Activated naive CD4-positive, alpha-beta T cell treated with anti-CD3 and anti-CD28 coated beads, Interleukin-2, amount 50 U/mL, for 16 hours (primary cell): ENCODE measurements around the gene EDDM3A.
"Not testable (repeated sequence)": the region's sequence is repeated elsewhere in the genome, so short reads cannot be mapped to it uniquely, and the experiment has no call there.

ENCODE experiments used
- DNase-seq: peaks from one replicate; pipeline ENCODE4 v3.0.0-alpha.2; 2020

The EDDM3A gene, protein sequence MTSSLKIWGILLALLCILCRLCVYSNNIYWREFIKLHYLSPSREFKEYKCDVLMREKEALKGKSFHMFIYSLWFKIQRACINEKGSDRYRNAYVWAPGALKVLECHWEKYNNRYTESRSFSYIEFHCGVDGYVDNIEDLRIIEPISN

DNA sequence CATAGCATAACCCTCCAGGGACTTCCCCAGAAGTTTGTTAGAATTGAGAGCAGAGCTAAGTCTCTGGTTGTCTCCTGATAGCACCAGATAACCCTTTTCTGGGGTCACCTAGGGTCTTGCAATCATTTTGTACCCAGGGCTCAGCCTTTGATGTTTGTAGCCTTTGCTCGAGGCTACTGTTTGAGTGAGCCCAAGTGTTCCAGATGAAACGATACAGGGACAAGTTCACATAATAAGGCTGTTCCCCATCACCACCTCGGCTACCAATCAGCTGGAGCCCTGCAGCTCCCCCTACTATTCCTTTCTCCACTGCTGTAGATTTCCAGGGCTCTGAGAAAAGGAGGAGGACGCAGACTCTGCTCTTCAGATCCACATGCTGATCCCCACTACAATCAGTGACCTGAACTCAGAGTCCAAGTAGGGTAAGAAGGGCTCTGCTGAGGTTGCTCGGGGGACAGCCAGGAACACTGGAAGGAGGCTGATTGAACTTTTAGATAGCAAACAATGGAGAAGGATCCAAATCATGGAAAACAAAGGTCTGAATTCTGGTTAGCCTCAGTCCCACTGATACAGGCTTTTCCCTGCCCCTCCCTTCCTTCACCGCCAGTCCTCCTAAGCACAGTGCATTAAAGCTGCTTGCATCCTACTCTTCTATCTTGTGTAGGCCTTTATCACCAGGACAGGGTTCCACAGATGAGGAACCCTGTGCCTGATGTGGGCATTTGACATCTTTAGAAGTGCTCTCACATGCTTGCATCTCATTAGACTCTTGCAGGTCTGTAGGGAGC lies at the start of gene EDDM3A:
EDDM3A (plus strand) TSS at position 317 of the 788 bp plus-strand sequence. CDS start 1,694 bp downstream, outside the sequence.
- no peak for DNase-seq

DNA sequence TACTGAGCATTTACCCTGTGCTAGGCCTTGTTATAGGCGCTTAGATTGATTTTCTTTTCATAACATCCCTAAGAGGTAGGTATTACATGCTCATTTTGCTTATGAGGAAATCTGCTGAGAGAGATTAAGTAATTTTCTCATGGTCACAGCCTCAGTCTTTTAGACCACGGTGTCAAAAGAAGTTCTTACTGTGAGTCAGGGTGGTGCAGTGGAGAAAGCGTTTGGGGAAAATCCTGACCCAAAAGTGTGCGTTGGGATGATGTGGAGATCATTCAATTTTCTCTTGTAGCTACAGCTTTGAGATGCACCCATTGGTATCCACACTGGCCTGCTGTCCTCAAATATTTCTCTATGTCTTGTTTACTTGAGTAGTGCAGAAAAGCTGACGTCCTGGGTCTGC lies 48.9 kb upstream of the EDDM3A start:
- no peak for DNase-seq

DNA sequence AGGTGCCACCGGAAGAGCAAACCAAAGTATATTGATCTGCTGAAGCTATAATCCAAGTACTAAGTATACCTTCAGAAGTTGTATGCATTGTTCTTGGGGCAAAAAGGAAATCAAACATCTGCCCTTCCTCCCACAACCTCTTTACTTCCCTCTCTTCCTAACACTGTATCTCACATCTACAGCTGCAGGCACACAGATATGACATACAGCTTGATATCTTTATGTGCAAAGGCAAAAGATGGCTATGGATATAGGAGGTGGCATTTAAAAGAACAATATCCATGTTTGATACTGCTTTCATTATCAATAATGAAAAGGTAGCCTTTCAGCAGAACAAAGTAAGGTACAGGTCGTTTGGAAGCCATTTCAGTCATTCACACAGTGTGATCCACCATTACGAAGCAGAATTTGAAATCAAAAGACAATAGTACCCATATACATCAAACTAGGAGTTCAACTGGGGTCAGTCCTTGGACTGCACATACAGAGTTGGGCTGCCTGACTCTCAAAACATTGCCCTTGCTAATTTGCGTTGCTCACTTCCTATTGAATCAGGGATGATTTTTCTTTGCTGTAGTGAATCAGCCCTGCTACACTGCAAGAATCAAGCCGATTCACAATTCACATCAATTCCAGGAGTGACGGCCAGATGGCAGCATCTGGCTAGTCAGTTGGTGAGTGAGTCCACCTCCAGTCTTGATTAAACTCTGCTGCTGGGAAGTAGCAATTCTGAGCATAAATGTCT lies 48.2 kb upstream of the EDDM3A start:
- peak; percentile 60 for DNase-seq

DNA sequence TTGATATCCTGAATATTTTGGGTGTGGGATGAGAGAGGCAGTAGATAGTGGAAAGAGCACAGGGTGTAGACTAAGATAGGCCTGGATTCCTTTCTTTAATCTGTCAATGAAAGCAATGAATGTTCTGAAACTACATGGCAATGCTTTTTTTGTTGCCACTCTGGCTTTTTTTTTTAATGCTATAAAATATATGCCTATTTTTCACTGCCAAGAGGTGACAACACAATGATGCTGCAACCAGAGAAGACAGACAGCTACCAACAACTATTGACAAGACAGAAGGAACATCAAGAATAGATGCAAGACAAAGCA lies 47.7 kb upstream of the EDDM3A start:
- no peak for DNase-seq

DNA sequence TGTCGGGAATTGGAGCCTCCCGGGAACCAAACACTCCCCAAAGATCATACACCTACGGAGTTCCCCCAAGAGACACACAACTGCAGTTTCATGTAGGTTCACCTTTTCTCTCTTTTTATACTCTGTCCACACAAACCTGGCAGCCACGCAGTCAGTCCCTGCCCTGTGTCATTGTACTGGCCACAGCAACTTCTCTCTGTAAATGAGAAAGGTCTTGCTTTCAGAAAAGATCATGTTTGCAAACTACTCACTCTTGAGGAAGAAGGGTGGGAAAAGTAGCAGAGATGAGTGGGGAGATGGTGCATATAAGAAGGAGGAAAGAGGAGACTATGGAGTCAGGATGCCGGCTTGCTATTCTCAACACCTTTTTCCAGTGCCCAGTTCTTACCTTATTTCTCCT lies 46.8 kb upstream of the EDDM3A start:
- no peak for DNase-seq

DNA sequence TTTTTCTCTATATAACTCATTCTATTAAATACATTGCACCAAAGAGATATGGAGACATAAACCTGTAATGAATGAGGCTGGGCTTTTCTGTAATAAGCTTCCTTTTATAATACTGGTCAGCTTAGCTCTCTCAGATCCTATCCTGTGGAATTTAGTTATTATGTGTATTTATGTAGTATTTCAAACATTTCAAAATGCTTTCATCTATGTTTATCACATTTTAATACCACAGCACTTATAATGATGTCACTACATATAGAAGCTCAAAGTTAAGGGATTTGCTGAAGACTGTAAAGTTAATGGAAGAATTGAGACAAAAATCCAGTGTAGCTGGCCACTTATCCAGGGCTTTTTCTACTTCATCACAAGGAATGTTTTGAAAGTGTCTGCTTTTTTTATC lies 45.8 kb upstream of the EDDM3A start:
- no peak for DNase-seq

DNA sequence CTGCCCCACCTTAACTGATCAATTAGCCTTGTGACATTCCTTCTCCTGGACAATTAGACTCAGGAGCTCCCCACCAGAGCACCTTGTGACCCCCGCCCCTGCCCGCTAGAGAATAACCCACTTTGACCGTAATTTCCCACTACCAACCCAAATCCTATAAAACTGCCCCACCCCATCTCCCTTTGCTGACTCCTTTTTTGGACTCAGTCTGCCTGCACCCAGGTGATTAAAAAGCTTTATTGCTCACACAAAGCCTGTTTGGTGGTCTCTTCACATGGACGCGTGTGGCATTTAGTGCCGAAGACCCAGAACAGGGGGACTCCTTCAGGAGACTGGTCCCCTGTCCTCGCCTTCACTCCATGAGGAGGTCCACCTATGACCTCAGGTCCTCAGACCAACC lies 44.7 kb upstream of the EDDM3A start:
- not testable (repeated sequence) for DNase-seq

DNA sequence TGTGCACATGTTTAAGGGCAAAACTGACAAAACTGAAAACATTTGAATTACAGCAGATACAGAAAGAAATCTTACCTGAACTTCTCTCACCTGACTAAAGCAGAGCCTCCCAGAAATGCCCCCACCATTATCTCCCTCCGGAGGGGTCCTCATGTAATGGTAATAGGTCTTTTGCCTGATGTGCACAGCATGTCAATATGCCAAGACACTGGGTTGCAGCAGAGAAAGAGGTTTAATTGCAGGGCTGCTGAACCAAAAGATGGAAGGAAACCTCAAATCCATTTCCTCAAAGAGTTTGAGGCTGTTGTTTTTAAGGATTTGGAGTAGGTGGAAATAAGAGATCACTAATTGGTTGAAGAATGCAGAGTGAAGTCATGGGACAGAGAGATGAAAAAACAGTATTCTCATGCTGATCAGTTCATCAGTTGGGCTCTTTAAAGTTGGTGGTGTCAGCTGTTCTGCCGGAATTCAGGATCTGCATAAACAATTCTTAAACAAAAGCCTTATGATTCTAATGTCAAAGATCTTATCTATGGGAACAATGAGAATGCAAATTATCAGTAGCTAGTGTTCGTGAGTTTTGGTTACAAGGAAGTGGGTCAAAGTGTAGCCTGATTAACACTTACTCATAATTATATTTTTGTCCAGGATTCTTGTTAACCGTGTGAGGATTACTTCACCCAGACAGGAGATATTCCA lies 38.9 kb upstream of the EDDM3A start:
- no peak for DNase-seq

DNA sequence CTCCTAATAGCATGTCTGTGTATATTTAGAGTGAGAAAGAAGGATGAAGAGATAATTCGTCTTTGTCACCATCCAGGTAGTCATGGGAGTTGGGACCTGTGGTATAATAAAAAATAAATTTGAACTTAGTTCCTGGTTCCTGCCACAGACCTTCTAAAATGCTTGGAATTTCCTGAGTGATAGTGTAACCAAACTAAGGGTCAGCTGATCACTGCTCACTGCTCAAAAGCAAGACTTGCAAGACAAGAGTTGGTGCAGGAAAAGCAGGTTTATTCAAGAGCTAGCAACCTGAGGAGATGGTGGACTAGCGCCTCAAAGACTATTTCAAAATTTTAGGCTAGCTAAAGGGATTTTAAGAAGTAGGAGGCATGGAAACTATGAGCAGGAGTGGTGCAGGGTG lies 38.1 kb upstream of the EDDM3A start:
- DNase-seq: no peak

DNA sequence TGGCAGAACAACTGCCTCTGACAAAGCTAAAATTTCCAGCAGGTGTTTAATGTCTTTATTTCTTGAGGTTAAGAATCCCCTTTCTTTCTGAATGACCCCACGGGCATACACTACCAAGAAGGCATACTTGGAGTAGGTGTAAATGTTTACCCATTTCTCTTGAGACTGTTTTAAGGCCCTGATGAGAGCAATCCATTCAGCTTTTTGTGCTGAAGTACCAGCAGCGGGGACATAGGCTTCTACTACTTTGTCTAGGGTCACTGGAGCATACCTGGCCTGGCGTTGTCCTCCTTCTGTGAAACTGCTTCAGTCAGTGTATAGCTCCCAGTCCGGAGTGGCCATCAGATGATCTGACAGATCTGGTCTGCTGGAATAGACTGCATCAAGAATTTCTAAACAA lies 34.4 kb upstream of the EDDM3A start:
- no peak for DNase-seq

DNA sequence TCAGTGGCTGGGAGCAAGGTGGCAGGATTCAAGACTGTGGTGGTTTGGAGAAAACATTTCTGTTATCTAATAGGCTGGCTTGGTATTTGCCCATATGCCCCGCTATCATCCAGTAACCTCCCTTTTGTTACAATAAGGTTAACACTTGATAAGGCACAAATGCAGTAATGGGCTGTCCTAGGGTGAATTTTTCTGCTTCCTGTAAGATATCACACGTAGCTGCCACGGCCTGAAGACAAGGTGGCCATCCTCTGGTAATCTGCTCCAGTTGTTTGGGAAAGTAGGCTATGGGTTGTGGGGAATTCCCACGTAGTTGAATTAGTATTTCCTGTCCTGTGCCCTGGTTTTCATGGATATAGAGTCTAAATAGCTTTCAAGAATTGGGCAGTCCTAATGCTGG lies 34.0 kb upstream of the EDDM3A start:
- no peak for DNase-seq

DNA sequence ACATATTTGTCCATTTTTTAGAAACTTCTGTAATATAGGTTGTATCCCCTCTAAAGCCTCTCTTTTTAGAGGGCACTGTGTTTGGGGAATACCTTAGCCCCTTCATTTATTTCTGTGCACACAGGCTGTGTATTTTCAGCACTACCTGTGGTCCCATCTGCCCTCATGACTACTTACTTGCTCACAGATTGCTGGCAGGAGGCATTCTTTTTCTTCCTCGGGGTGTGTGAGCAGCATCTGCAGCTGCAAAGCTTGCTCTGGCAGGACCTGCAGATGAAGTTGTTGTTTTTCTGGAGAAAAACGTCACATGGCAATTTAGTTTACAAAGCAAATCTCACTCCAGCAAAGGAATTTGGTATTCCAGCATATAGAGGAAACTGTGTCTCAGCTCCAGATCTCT lies 32.8 kb upstream of the EDDM3A start:
- no peak for DNase-seq

DNA sequence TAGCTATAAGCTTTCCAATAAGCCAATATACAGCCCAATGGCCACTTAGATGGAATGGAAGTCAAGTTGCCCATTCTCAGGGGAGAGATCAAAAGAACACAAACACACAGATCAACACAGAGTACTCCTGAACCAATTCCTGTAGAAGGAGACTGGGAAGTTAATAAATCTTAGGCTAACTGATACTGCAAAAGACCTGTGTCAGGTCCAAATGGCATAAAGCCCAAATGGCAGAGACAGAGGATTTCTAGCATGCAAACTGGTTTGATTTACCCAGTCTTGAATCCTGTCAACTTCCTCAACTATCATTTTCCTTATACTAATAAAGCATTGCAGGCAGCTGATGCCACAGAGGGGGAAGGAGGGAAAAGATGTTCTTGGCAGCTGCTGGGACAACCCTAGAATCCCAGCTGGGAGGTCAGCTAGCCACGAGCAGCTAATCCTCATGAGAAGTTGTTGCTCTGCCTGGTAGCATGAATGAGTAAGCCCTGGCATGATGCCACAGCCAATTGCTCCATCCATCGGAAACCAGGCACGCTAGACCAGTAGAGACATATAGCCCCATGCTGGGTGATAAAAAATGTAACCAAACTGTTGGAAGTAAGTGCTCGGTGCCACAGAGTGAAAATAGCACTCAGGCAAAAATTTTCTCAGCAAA lies 31.0 kb upstream of the EDDM3A start:
- no peak for DNase-seq

DNA sequence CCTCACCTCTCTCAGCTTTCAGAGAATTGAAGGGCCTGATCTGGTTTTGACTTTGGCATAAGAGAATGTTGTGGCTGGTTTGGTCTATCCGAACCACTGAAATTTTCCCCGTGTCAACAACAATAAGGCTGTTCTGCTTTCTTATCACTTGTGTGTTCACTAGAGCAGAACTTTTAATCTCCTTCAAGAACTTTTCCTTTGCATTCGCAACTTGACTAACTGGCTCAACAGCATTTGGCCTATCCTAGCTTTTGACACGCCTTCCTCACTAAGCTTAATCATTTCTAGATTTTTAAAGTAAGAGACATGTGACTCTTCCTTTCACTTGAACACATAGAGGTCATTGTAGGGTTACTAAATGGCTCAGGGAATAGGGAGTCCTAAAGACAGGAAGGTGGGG lies 25.9 kb upstream of the EDDM3A start:
- no peak for DNase-seq

DNA sequence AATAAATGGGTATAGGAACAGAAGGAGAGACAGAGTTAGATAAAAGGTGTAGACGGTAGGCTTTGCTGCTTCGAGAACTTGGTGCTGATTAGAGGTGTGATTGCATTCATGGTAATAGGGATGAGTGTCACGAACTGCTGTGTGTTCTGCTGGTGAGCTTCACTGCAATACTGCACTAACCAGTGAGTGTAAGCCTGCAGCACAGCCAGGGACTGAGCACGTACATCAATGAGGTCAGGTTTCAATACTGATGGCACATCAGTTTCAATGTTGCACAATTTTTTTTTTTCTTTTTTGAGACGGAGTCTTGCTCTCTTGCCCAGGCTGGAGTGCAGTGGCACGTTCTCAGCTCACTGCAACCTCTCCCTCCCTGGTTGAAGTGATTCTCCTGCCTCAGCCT lies 24.9 kb upstream of the EDDM3A start:
- DNase-seq: no peak

DNA sequence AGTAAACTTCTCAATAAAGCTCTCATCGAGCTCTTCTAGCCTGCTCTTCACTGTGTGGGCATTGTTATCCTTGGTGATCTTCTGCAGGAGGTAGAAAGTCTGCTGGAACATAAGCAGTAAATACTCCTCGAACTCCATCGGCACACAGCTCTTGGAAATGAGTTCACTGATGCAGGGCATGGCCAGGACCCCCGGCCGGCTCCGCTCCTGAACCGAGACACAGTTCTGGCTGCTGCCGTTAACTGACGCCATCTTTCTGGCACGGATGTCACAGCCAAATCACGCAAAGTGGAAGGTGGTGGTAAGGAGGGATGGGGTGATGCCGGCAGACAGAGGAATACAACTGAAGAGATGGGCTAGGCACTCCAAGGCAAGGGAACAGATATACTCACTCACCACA lies 23.7 kb upstream of the EDDM3A start:
- DNase-seq: no peak

DNA sequence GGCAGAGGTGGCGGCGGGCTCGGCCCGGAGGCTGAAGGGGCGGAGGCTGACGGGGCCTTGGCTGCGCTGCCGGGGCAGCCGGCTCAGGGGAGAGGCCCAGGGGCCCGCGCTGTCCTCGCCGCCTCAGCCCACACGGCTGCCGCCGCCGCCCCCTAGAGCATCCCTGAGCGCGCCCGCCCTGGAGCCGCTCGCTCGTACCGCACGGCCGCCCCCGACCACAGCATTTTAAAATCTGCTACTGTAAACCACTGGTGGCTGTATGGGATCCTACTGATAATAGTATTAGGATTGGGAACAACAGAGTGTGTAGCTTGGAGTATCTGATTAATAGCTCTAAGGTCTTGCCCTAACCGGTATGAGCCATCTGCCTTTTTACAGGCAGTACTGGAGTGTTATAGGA lies 22.2 kb upstream of the EDDM3A start:
- DNase-seq: no peak

DNA sequence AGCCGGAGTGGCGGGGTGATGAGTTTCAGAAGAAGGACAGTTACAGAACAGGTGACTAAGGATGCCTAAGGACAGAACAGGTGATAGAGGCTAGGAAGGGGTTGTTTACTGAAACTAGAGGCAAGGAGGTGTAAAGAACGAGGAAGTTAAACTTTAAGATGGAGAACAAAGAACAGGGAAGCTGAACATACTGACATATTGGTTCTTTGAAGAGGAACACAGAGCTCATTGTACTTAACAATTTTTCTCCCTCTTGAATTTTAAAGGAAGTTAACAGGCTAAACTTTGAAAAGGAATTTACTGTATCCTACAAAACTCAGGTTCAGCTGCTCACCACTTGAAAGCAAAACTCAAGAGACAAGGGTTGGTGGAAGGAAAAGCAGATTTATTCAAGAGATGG lies 19.6 kb upstream of the EDDM3A start:
- DNase-seq: not testable (repeated sequence)

DNA sequence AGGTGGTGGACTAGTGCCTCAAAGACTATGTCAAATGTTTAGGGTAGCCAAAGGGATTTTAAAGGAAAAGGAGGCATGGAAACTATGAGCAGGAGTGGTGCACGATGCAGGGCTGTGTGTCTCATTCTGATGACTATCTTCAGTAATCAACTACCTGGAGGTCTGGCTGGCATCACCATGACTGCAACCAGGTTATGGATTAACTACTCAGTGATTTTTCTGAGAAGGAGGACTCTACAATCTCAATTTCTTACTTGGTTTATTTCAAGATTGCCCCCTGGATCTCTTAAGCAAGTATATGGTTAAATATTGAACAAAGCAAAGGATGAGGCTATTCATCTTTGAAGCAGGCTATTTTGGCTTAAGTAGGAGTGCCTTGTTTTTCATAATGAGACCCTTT lies 19.2 kb upstream of the EDDM3A start:
- DNase-seq: no peak

DNA sequence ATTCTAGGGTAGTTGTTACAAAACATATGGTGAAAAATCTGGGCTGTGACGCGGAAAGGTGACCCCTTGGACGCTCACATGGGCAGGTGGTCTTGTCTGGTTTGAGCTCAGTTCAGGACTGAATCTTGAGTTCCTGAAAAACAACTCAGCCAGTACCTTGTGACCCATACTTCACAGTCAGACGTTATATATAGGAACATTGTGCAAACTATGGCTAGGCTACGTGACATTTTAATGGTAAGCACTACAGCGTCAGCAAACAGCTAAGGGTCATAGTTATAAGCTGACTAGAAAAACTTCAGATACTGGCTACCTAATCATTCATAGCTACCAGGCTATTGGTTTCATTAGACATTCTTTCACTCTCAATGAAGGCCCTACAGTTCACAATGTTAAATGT lies 14.8 kb upstream of the EDDM3A start:
- no peak for DNase-seq

DNA sequence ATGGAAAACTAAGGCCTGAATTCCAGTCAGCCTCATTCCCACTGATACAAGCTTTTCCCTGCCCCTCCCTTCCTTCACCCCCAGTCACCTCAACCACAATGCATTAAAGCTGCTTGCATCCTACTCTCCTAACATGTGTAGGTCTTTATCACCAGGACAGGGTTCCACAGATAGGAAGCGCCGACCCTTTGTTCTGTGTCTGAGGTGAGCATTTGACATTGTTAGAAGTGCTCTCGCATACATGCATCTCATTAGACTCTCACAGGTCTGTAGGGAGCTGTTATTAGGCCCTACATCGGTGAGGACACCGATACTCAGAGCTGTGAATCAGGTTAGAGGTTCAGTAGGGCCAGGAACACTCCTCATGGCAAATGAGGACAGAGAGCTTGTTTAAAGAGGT lies 13.2 kb upstream of the EDDM3A start:
- no peak for DNase-seq

DNA sequence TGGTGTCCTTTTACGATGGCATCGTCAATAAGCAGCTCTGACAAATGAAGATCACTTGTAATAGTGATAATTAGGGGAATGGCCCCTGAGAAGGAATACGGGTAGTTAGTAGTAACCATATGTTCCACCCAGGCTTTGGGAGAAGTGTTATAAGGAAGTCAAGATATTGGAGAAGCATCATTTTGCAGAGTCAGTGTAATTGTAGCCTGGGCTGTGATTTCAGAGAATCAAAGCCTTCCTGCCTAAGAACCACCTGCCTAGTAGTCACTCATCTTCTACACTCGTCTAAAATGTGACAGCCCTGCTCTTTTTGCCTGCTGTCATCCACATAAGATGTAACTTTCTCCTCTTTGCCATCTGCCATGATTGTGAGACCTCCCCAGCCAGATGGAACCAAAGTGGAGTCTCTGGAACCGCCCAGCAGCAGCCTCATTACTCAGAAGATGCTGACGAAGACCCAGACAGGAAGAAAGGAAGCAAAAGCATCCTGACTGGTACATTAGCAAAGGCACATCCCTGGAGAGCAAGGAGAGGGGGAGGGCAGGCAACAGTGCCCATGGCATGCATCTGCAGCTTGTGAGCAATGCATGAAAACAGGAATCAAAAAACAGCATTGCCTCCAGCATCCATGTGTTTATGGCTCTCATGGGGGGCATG lies 12.6 kb upstream of the EDDM3A start:
- no peak for DNase-seq
